IMR-90 (cell line): Measurements from ENCODE around the gene POR. TPM values are rescaled to one million over a fixed set of nuclear protein-coding genes. Genes with fewer than 3 reads are reported as not detected.

ENCODE experiments used
- ATAC-seq: fragments of 200-7000 bp; cut with Tn5 transposase; 2 replicates; pipeline ENCODE4 v1.9.1; 2020; ENCODE audit warnings: low read depth, mild to moderate bottlenecking, moderate library complexity
- BruUV-seq: library from RNA; stranded (reverse); fragments of 400-500 nt; replicated peaks from 2 replicates; lab custom pipeline; 2021; lab: Mats Ljungman, UMichigan
- CTCF ChIA-PET: fragments of 300-600 bp; formaldehyde crosslinking; extraction: SDS; loops from one replicate; lab custom pipeline; 2021; ENCODE audit warnings: antibody characterized with exemption; lab: Yijun Ruan, JAX
- POLR2A ChIA-PET: fragments of 300-600 bp; sonication (Branson Sonifier 250); formaldehyde crosslinking; loops from one replicate; lab custom pipeline; 2022; ENCODE audit warnings: antibody characterized with exemption; ENCODE audit not compliant: unreplicated experiment; lab: Charles Lee
- DNase-seq: peaks from one replicate; pipeline ENCODE4 v3.0.0; 2013
- H2AFZ ChIP-seq: replicated peaks from 2 replicates; pipeline ENCODE3; 2013; ENCODE audit warnings: low read length, mild to moderate bottlenecking; ENCODE audit not compliant: poor library complexity
- H2AK5ac ChIP-seq: 2 replicates; pipeline ENCODE4 v1.6.1; 2013; ENCODE audit warnings: low read depth, low read length, inconsistent platforms
- H2AK9ac ChIP-seq: replicated peaks from 2 replicates; pipeline ENCODE3; 2013; ENCODE audit warnings: mild to moderate bottlenecking, low read depth, low read length, moderate library complexity; ENCODE audit not compliant: poor library complexity
- H2BK120ac ChIP-seq: 2 replicates; pipeline ENCODE4 v1.6.1; 2013; ENCODE audit warnings: low read depth, low read length, inconsistent platforms
- H2BK15ac ChIP-seq: 3 replicates; pipeline ENCODE4 v1.6.1; 2013; ENCODE audit warnings: low read depth, low read length, inconsistent platforms
- H2BK20ac ChIP-seq: 2 replicates; pipeline ENCODE4 v1.6.1; 2013; ENCODE audit warnings: low read depth, mild to moderate bottlenecking, inconsistent platforms, low read length, moderate library complexity
- H2BK5ac ChIP-seq: 2 replicates; pipeline ENCODE4 v1.6.1; 2013; ENCODE audit warnings: mild to moderate bottlenecking, low read depth, low read length, inconsistent platforms; ENCODE audit not compliant: poor library complexity, severe bottlenecking
- H3K14ac ChIP-seq: replicated peaks from 2 replicates; pipeline ENCODE4 v1.6.1; 2013; ENCODE audit warnings: low read depth, low read length, inconsistent platforms
- H3K18ac ChIP-seq: 2 replicates; pipeline ENCODE4 v1.6.1; 2013; ENCODE audit warnings: low read depth, low read length, control low read depth
- H3K23ac ChIP-seq: 2 replicates; pipeline ENCODE4 v1.6.1; 2013; ENCODE audit warnings: low read depth, low read length, inconsistent platforms
- H3K27ac ChIP-seq: 2 replicates; pipeline ENCODE4 v1.5.1; 2013; ENCODE audit warnings: mild to moderate bottlenecking, control low read depth, low read length; ENCODE audit not compliant: insufficient read depth
- H3K27me3 ChIP-seq: 2 replicates; pipeline ENCODE4 v1.6.1; 2013; ENCODE audit warnings: low read length; ENCODE audit not compliant: control insufficient read depth, insufficient read depth
- H3K36me3 ChIP-seq: 2 replicates; pipeline ENCODE4 v1.6.1; 2013; ENCODE audit warnings: low read length, mixed read lengths; ENCODE audit not compliant: control insufficient read depth, insufficient read depth
- H3K4ac ChIP-seq: 2 replicates; pipeline ENCODE4 v1.6.1; 2013; ENCODE audit warnings: low read depth, low read length, inconsistent platforms
- H3K4me1 ChIP-seq: 2 replicates; pipeline ENCODE4 v1.6.1; 2013; ENCODE audit warnings: low read length, mixed read lengths; ENCODE audit not compliant: control insufficient read depth, insufficient read depth
- H3K4me2 ChIP-seq: 2 replicates; pipeline ENCODE4 v1.6.1; 2013; ENCODE audit warnings: low read depth, mild to moderate bottlenecking, control low read depth, low read length, moderate library complexity
- H3K4me3 ChIP-seq: 2 replicates; pipeline ENCODE4 v1.5.1; 2013; ENCODE audit warnings: low read depth, mild to moderate bottlenecking, control low read depth, low read length, moderate library complexity; ENCODE audit not compliant: insufficient read depth
- H3K56ac ChIP-seq: 2 replicates; pipeline ENCODE4 v1.6.1; 2013; ENCODE audit warnings: low read length, inconsistent platforms; ENCODE audit not compliant: insufficient read depth; ENCODE audit errors: extremely low read depth
- H3K79me1 ChIP-seq, 2 experiments: 2 replicates each; pipeline ENCODE4 v1.6.1; 2013; ENCODE audit warnings: low read length in 2 of 2, inconsistent platforms in 1 of 2, low read depth in 1 of 2
- H3K9ac ChIP-seq: 2 replicates; pipeline ENCODE4 v1.6.1; 2013; ENCODE audit warnings: low read depth, low read length, control low read depth
- H3K9me1 ChIP-seq: 2 replicates; pipeline ENCODE4 v1.6.1; 2013; ENCODE audit warnings: low read length, inconsistent platforms; ENCODE audit not compliant: insufficient read depth
- H3K9me3 ChIP-seq: 2 replicates; pipeline ENCODE4 v1.6.1; 2013; ENCODE audit warnings: low read length; ENCODE audit not compliant: control insufficient read depth, insufficient read depth
- H4K20me1 ChIP-seq: 2 replicates; pipeline ENCODE4 v1.6.1; 2013; ENCODE audit warnings: low read length, inconsistent platforms; ENCODE audit not compliant: insufficient read depth
- H4K5ac ChIP-seq: 2 replicates; pipeline ENCODE4 v1.6.1; 2013; ENCODE audit warnings: mild to moderate bottlenecking, low read depth, low read length, control low read depth
- H4K8ac ChIP-seq, 2 experiments: 2 replicates each; pipeline ENCODE4 v1.6.1; 2013; ENCODE audit warnings: low read depth in 2 of 2, low read length in 2 of 2, control low read depth in 1 of 2, inconsistent platforms in 1 of 2
- H4K91ac ChIP-seq: 2 replicates; pipeline ENCODE4 v1.6.1; 2013; ENCODE audit warnings: low read depth, low read length, inconsistent platforms; ENCODE audit not compliant: insufficient read depth
- FOS ChIP-seq: fragments of 150-350 bp; IDR thresholded peaks from 2 replicates; pipeline ENCODE4 v1.6.1; 2016; ENCODE audit warnings: low read depth, low read length
- MAFK ChIP-seq: IDR thresholded peaks from 2 replicates; pipeline ENCODE4 v1.6.1; 2012; ENCODE audit warnings: low read depth, low read length, improper control_type of control experiment
- WGBS, 2 experiments: methylation state at CpG; one replicate each; pipeline versions ENCODE4 v1.1.5 to v1.1.7; 2013; ENCODE audit warnings: missing lambda C conversion rate in 2 of 2; ENCODE audit not compliant: insufficient read length in 1 of 2; ENCODE audit errors: extremely low coverage in 2 of 2; 5-methylcytosine and 5-hydroxymethylcytosine counted together
- dilution Hi-C: fragments of 300-500 bp; cut with HindIII; formaldehyde crosslinking; loops from one replicate; pipeline ENCODE4 v1.14.3; 2018; ENCODE audit warnings: low sequenced_read_pairs; ENCODE audit not compliant: unreplicated experiment
- in situ Hi-C: fragments of 300-500 bp; cut with MboI; formaldehyde crosslinking; loops from 3 replicates; pipeline ENCODE4 v1.14.3; 2019; ENCODE audit warnings: low sequenced_read_pairs, inconsistent platforms, mixed read lengths
- intact Hi-C: fragments of 100-400 bp; cut with micrococcal nuclease; formaldehyde crosslinking; loops from 2 replicates; pipeline ENCODE4 v1.10.0; 2022
- polyA plus RNA-seq, 3 experiments: library from polyadenylated mRNA; depleted of rRNA; stranded (reverse); fragments of >200 nt; gene quantifications; 2 replicates each; pipeline ENCODE4 v1.2.3, GENCODE V29; 2012; ENCODE audit warnings: low replicate concordance in 1 of 3
- total RNA-seq: library from RNA; depleted of rRNA; stranded (reverse); fragments of >200 nt; gene quantifications from 2 replicates; pipeline ENCODE4 v1.2.3, GENCODE V29; 2012

Gene POR
- total and polyA plus RNA-seq, 2 of the 4 experiments (the other 2 are of a cell fraction) = 25.5 to 42.2 TPM

DNA sequence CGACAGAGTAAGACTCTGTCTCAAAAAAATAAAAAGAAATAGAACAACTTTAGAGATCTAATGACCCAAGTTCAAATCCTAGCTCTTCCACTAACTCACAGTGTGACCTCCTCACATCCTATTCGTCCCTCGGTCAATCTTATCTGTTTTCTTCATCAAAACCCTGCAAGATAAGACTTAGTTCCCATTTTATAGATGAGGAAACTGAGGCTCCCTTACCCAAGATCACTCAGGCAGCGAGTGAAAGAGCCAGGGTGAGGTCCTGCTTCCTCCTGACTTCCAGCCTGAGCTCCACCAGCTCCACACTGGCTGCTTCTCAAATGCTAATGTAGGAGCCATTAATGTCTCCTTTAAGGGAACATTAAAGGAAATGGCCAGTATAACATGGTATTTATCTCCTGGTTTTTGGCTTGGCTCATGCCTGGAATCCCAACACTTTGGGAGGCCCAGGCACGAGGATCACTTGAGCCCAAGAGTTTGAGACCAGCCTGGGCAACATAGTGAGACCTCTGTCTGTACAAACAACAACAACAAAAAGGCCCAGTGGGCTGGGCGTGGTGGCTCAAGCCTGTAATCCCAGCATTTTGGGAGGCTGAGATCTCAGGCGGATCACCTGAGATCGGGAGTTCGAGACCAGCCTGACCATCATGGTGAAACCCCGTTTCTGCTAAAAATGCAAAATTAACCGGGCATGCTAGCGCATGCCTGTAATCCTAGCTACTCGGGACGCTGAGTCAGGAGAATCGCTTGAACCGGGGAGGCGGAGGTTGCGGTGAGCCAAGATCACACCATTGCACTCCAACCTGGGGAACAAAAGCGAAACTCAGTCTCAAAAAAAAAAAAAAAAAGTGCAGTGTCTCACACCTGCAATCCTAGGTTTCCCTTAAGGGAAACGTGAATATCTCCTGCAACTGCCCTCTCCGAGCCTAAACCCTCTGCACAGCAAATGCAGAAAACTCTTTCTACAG lies 39.6 kb upstream of the POR start:
- CTCF ChIA-PET = no interaction called here
- H2AK9ac ChIP-seq = no peak overlapping the region
- H2AK5ac ChIP-seq = no peak overlapping the region
- peaks cover 22% of the 10 kb centered on the region for H3K9me1 ChIP-seq
- H4K20me1 ChIP-seq = peaks cover 3% of the 10 kb centered on the region; the same call in 1 of the 2 replicates
- no peak overlapping the region for H2BK120ac ChIP-seq
- DNase-seq (no peak), ATAC-seq (no peak)
- TF ChIP-seq FOS = no peak
- TF ChIP-seq MAFK = 0 out of 2 replicates have a peak, but pooled peaks have one; percentile 2
- H2BK20ac ChIP-seq = no peak overlapping the region
- H3K79me1 ChIP-seq = peaks cover 8 to 15% of the 10 kb centered on the region in 2 experiments
- in situ Hi-C loops (no loop called here), dilution Hi-C loops (no loop called here), intact Hi-C loops (no loop called here)
- no peak overlapping the region for H3K9ac ChIP-seq
- H3K4me3 ChIP-seq = no peak overlapping the region
- no peak overlapping the region for H2BK5ac ChIP-seq
- POLR2A ChIA-PET = no interaction called here
- H3K56ac ChIP-seq = no peak overlapping the region
- no peak overlapping the region for H2BK15ac ChIP-seq
- no peak overlapping the region for H3K14ac ChIP-seq
- H3K27ac ChIP-seq = no peak overlapping the region
- no peaks in the 10 kb centered on the region for H3K9me3 ChIP-seq
- no TSS peak for BruUV-seq
- H3K4me1 ChIP-seq = peaks cover 8% of the 10 kb centered on the region
- H3K36me3 ChIP-seq = no peaks in the 10 kb centered on the region
- no peak overlapping the region for H3K4me2 ChIP-seq
- H4K5ac ChIP-seq = no peak overlapping the region
- no peak overlapping the region for H3K4ac ChIP-seq
- no peak overlapping the region for H2AFZ ChIP-seq
- no peak overlapping the region for H3K18ac ChIP-seq
- WGBS, 2 experiments = 94% methylated on average over 19 of the region's 21 CpGs; no CpG with 5 or more reads in 1 of the 2 experiments
- H3K23ac ChIP-seq = no peak overlapping the region
- H3K27me3 ChIP-seq = no peaks in the 10 kb centered on the region
- no peak overlapping the region for H4K91ac ChIP-seq
- H4K8ac ChIP-seq = no peak overlapping the region
